Right forelimb (tissue), 1 donor: ENCODE results near the gene CDK18.

Experiments
- DNase-seq: peaks from one replicate; pipeline ENCODE4 v3.0.0-alpha.2; 2018

CDK18 gene

DNA sequence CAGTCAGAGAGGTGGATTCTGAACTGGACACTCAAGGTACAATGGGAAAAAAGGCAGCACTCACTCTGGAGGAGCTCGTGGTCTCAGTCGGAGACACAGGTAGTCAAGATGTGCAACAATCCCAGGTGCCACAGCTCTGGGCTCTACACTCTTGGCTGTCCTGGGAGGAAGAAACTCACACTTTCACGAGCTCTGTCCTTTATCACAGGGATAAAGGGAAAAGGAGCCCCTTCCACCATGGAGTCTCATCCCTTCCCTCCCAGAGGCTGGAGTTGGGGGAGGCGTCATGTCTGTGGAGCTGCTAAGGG lies 20.3 kb downstream of the CDK18 start:
- DNase-seq: no peak

DNA sequence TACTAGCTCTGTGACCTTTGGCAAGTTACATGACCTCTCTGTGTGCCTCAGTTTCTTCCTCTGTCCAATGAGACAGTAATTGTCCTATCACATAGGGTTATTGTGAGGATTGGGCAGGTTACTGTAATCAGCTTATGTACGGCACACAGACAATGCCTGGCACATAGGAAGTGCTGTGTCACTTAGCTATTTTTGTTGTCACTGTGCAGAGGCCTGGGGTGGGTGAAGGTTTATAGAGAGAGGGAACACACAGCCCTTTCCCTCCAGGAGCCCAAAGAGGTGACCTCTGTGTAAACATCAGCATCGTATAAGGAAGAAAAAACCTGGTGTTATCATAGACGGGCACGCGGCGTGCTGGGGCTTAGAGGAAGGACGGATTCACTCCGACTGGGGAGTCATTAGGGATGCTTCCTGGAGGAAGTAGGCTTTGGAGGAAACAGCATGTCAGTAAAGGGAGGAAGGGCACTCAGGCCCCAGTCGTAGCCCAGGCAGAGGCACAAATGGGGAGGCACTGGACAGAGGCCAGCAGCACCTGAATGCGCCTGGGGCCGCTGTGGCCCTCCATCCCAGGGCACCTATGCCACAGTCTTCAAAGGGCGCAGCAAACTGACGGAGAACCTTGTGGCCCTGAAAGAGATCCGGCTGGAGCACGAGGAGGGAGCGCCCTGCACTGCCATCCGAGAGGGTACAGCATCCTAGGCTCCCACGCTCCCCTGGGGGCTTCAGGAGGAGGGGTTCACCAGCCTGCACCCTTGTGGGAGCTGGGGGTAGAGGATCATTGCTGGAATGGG lies 21.2 kb downstream of the CDK18 start:
- no peak for DNase-seq

DNA sequence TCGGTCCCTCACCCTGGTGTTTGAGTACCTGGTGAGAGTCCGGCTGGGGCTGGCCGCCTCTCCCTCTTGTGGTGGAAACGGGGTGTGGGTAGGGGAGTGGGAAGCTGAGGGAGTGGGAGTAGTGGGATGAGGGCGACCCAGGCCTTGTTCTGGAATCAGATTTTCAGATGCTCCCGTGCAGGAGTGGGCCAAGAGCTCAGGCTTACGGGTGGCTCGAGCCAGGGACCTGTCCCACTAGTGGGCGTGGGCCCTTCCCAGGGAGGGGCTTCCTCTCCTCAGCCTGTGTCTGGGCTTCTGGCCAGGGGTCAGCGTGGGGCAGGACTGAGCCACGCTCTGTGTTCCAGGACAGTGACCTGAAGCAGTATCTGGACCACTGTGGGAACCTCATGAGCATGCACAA lies 22.0 kb downstream of the CDK18 start:
- DNase-seq: no peak

DNA sequence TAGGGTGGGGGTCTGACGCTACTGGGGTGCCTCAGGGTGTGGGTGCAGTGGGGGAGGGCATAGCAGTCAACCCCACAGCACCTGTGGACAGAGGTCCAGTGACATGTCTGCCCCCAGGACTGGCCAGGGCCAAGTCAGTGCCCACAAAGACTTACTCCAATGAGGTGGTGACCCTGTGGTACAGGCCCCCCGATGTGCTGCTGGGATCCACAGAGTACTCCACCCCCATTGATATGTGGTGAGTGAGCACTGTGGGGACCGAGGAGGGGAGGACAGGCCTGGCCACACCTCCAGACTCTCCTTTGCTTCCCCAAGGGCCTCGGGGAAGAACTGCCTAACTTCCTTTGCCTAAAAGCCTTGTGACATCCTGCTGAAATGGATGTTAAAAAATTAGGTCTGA lies 23.5 kb downstream of the CDK18 start:
- DNase-seq: no peak

DNA sequence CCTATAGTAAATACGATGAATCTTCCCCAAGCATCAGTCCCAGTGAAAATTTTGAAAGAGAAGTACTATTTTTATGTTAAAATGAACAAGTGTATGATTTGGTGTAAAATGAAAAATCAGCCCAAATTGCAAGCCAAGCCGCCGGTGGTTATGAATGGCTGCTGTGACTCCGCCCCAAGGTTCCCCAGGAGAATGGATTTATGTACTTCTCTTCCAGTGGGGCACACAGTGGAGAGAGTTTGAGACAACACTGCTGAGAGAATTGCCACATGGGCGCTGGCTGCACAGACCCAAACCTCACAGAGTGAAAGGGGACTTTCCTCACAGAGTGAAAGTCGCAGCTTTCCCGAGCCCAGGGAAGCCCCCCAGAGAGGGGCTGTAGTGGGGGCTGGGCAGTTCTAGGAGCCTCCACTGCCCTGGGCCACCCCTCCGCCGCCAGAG lies 24.0 kb downstream of the CDK18 start:
- DNase-seq: no peak

DNA sequence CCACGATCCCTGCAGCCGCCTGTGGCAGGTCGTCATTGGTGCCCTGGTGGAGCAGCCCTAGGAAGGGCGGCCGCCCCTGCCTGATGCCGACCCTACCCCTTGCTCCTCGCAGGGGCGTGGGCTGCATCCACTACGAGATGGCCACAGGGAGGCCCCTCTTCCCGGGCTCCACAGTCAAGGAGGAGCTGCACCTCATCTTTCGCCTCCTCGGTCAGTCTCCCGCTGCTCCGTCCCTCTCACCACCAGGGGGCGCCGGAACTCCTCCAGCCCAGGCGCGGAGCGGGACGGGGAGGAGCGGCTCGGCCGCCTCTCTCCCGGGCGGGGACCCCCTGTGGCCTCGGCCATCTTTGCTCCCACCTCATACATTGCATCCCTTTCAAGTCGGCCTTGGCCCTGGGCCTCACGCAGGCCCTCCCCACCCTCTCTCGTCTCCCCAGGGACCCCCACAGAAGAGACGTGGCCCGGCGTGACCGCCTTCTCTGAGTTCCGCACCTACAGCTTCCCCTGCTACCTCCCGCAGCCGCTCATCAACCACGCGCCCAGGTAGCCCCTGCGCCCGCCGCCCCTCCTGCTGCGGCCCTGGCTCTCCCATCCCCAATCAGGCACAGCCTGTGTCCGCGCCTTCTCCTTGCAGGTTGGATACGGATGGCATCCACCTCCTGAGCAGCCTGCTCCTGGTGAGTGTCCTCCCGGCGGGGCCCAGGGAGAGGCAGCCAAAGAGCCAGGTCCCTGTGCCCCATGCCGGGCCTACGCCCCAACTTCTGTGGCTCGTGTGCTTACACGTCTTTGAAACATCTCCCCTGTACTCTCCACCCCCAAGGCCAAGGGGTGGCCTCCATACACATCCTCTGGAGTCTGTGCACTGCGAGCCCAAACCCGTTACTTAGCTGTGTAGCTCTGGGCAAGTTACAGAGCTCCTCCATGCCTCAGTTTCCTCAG lies 24.7 kb downstream of the CDK18 start:
- peak; percentile 91 for DNase-seq

DNA sequence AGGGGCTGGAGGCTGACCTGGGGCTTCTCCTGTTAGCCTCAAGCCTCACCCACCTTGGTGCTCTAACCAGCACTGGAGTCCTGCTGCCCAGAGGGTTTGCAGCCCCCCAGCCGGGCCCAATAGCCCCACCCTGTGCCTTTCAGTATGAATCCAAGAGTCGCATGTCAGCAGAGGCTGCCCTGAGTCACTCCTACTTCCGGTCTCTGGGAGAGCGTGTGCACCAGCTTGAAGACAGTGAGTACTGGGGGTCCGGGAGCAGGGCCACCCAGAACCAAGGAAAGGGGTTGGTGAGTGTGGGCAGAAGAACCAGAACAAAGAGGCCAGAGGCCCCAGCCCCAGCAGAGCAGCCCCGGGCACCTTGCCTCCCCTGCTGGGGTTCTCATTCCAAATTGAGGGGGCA lies 25.6 kb downstream of the CDK18 start:
- no peak for DNase-seq

DNA sequence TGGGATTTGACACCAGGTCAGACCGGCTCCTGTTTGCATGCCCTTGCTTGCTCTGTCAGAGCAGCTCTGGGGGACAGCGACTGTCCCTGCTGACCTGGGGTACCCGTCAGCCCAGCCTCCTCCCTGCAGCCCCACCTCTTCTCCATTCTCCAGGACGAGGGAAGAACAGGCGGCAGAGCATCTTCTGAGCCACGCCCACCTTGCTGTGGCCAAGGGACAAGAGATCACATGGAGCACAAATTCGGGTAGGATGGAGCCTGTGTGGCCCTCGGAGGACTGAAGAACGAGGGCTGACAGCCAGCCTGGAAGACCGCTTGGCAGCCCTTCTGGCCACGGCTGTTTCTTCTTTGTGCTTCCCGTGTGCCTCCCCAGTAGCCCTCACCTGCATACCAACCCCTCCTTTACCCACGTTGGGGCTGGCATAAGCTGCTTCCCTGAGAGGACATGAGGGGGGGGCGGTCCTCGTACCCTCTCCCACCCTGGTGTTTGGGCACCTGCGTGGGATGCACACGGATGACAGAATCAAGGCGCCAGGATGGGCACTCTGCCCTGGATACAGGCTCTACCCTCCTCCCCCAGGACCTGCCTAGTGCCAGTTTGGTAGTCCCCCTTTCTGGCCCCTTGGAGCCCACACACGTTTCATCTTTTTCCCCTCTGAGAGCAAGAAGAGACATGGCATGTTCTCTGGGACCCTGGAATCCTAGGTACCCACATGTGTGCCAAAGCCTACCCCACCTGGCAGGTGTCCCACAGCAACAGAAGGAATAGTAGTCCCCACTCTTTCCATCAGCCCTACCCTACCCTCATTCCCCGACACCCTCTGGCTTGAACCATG lies 26.9 kb downstream of the CDK18 start:
- DNase-seq: no peak

DNA sequence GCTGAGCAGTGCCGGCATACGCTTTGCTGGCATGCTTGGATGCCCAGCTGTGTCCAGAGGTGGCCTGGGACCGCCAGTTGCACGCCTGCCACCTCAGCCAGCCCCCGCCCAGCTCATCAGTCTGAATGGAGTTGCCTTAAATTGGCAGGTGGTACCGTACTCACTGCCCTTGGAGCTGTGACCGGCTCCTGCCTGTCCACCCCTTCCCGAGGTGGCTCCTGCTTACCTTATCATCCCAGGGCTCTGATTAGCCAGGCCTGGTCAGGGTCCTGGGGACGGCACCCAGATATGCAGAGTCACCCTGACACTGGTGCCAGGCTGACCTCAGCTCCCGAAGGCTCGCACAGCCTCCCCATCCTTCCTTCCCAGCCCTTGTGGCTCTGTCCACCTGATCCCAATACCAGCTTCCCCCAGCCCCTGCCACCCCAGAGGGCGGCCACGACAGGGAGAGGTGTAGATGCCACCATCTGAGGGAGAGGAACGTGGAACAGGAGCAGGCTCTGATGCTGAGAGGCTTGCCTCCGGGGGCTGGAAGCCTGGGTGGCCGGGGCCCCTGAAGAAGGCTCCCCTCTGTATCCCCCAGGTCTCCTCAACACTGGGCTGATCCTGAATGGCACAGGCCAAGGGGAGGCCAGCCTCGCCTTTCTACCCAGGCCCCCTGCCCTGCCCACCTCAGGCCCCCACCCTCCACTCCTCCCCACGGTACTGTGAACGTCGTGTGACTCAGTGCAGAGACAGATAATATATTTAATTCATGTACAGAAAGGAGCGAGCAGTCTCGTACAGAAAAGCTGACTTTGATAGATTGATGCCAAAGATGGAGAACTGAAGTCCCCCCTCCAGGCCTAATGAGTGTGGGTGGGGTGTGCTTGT lies 27.8 kb downstream of the CDK18 start:
- no peak for DNase-seq

DNA sequence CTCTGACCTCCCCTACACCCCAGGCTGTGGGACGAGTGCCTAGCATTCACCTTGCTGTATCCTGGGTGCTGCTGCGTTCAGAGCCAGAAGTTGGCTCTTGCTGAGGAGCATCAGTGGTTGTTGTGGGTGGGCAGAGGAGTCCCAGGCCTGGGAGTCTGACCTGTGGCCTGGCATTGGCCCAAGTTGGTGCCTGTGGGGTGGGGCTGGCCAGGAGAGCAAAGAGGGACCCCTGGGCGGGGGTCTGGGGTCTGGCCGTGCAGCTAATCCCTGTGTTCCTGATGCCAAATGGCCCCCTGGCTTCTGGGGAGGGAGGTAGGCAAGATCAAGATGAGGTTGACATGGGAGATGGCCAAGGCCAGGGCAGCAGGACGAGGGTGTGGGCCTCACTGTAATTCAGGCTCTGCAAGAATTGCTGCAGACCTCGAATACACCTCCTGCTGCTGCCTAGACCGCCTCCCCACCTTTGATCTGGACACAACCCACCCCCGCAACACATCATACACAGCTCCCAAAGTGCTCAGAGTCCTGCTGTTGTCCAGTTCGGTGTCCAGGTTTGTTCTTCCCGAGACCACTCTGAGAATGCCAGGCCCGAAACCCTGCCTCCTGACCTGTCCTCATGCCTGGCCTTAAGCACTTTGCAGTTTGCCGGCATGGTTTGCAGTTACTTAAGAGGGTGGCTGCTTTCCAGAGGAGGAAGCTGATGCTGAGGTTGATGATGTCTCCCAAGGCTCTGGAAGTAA lies 28.7 kb downstream of the CDK18 start:
- no peak for DNase-seq

DNA sequence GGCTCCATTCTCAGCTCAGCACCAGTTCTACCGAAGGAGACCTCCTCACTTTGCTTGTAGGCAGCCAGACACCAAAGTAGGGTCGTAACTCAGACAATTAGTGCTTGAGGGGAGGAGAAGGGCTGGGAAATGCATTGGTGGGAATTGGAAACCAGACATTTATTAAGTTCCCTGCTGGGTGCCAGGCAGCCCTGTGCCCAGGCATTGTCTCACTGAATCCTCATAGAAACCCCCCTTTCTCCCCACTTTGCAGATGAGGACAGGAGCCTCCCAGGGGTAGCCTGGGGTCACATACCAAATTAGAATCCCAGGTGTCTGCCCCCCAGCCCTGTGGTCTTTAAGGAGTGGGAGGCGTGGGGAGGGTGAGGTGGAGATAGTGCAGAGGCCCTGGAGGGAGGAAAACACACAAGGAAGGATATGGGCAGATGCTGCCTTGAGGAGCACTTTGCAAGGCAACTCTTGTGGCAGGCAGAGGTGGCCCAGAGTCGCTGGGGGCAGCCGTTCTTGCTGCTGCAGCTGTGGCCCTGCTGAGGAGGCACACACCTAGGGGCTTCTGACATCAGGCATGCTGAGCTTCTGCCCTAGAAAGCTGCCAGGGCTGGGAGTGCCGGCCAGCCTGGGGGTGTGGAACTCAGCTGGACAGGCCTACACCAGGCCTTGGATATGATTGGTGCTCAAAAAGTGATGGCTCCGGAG lies 29.4 kb downstream of the CDK18 start:
- peak; percentile 13 for DNase-seq

DNA sequence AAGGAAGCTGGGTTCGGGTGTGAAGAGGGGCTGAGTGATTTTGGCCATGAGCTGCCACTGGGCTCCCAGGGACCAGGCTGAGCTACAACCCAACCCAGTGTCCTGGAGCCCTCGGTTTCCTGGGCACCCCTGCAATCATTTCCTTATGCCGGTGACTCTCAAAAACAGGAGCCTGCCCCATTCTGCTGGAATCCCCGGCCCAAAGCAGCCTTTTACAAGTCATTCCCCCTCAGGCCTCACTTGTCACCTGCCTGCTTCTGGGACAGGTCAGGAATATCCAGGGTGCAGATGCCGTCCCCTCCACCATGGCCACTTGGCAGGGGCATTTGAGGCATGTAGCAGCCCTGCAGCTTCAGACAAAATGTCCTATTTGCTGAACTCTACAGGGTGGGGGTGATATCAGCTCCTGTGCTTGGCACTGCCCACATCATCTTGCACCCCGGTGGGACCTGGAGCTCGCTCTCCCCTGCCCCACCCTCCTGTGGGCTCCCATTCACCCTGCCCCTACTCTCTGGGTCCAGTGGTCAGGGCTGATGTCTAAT lies 30.0 kb downstream of the CDK18 start:
- peak; percentile 25 for DNase-seq

DNA sequence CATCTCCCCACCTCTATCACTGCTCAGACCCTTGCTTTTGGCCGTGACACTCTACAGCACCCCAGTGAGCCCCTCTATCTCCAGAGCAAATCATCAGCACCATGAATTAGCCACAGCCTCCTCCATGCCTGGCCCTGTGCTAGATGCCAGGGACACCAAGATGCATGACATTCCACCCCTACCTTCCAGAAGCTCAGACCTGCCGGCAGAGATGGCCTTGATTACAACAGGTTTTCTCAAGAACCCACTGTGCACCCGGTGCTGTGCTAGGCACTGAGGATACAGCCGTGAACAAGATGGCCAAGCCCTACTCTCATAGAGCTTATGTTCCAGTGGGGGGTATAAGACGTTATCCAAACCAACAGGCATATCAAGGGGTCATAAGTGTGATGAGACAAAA lies 30.6 kb downstream of the CDK18 start:
- peak; percentile 13 for DNase-seq

DNA sequence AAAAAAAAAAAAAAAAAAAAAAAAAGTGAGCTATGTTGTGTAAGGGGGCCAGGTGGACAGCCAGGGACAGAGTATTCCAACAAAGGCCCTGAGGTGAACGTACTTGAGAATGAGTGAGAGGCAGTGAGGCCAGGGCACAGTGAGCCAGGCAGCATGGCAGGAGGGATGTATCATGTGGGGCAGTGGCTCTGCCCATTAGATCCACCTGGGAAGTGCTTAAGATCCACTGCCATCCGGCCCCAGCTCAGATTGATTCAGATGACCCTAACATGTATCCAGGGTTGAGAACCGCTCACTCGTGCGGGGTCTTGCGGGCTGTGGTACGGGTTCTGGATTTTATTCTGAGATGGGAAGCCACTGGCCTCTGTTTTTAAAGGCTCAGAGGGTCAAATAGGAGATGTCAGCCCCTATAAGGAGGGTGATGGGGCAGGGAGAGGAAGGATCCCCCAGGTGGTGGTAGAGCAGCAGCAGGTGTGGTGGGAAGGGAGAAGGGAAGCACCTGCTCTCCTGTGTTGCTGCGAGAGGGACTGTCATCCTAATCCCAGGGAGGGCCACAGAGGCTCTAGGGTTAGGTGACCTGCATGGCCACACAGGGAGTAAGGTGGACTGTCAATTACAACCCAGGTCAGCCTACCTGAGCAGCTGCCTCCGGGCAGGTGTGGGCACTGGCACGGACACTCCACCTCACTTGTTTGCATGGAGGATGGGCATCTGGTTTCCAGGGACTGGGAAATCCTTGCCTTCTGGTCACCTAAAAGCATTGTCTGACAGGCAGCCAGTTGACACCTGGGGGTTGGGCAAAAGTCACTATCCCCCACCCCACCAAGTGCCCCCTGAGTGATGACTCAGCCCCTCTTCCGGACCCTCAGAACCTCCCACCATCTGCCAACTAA lies 31.6 kb downstream of the CDK18 start:
- peak; percentile 41 for DNase-seq

DNA sequence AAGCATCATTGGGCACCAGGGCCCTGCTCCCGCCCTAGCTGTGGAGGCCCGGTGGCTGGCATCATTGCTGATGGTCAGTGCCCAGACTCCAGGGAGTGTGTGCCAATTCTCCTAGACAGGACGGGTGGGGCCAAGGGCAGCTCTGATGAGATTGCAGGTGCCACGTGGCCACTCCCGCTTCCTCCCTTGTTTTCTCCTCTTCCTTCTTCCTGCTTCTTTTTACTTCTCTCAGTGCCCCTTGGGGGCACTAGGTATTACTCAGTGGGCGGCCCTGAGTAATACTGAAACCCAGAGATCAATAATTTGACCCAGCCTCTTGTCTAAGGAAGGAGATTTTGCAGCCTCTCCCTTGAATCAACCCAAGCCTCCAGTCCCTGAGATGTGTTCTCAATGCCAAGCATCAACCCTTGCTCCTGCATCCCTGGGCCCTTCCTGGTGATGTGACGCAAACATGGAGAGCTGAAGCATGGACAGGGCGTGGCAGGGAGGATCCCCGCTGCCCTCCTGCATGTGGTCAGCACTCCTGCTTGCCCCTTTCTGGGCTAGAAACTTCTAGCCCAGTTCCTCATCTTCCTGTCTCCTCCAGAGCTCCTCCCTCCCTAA lies 32.4 kb downstream of the CDK18 start:
- no peak for DNase-seq

DNA sequence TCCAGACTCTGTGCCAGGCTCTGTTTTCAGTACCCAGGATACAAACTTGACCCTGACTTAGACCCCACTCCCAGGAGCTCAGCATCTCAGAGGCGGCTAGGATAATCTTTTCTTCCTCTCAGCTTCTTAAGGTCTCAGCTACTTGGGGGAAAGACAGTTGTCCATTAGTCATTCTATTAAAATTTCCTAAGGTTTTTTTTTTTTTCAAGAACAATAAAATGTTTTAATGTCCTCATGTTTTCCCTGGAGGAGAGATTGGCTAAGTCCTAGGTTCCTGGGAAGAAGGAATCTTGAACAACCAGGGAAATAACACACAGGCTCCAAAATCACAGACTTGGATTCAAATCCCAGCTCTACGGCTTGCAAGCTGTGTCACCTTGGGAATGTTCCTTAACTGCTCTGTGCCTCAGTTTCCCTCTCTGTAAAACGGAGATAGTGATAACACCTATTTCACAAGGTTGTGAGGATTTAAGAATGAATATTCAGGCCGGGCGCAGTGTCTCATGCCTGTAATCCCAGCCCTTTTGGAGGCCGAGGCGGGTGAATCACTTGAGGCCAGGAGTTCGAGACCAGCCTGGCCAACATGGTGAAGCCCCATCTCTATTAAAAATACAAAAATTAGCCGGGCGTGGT lies 33.0 kb downstream of the CDK18 start:
- no peak for DNase-seq

DNA sequence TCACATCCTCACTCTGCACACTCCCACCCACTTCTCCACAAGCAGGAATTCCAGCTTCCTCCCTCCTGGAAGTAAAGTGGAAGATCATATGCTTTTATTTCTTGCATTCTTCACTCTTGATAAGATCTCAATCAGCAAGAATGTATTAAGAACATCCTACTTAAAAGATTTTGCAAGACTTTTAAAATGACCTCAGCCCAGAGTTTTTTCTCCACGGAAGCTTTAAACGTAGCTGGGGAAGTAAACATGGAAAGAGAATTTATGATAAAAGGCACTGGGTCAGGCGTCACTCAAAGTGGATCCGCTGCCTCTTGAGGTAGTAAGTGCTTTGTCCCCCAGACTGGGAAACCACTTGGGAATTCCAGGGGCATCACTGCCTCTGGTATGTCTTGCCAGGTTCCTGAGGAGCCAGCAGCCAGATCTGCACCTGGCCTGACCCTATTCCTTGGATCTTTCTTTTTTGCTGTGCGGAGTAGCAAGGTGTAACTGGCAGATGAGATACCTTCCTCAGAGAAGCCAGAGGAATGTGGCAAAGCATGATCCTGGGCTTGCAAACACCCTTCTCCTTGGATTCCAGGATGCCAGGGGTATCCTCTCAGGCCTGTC lies 33.9 kb downstream of the CDK18 start:
- no peak for DNase-seq
